ENCODE measurements around the gene DNAJC11.
"Not testable (repeated sequence)": the region's sequence is repeated elsewhere in the genome, so short reads cannot be mapped to it uniquely, and the experiment has no call there.

DNAJC11 gene, protein sequence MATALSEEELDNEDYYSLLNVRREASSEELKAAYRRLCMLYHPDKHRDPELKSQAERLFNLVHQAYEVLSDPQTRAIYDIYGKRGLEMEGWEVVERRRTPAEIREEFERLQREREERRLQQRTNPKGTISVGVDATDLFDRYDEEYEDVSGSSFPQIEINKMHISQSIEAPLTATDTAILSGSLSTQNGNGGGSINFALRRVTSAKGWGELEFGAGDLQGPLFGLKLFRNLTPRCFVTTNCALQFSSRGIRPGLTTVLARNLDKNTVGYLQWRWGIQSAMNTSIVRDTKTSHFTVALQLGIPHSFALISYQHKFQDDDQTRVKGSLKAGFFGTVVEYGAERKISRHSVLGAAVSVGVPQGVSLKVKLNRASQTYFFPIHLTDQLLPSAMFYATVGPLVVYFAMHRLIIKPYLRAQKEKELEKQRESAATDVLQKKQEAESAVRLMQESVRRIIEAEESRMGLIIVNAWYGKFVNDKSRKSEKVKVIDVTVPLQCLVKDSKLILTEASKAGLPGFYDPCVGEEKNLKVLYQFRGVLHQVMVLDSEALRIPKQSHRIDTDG

DNA sequence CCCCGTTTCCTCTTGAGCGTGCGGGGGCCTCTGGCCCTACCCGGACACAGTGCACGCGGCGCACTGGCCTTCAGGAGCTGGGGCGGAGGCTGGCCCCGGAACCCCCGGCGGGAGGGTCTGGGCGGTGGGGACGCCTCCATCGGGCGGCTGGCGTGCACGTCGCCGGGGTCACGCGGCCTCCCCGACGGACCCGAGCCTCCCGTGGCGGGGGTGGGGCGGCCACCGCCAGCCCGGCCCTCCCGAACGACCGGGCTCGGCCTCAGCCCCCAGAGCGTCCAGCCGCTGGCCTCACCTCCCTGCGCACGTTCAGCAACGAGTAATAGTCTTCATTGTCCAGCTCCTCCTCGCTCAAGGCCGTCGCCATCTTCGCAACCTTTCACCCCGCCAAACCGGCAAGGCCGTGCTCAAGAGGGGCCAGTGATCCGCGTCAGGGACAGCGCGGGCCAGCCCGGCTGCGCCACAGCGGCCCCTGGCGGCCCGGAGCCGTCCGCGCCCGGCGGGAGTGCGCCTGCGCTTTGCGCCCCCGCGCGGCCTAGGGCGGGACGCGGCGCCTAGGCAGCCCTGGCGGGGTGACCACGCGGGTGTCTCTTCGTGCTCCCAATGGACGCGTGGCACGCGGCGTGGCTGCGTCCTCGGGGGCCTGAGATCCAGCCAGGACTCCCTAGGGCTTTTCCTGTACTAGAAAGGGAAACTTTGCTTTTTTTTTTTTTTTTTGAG lies at the start of gene DNAJC11:
TSS of gene DNAJC11 (minus strand) at position 380 of the 717 bp plus-strand sequence. CDS start at position 364, 16 bp downstream.
- DNase-seq: peak; percentile 98

DNA sequence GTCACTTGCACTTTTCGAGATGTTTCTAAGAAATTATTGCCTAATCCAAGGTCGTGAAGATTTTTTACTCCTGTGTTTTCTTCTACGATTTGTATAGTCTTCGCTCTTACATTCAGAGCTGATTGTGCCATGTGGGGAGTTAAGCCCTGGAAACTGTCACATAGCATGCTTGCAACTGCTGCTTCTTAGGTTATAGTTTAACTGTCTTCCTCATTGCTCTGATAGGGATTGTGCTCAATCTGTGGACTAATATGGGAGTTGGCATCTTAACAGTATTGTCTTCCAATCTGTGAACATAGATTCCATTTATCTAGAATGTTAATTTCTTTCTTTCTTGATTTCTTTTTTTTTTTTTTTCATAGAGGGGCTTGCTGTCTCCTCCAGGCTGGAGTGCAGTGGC lies 48.9 kb upstream of the DNAJC11 start:
- no peak for DNase-seq

DNA sequence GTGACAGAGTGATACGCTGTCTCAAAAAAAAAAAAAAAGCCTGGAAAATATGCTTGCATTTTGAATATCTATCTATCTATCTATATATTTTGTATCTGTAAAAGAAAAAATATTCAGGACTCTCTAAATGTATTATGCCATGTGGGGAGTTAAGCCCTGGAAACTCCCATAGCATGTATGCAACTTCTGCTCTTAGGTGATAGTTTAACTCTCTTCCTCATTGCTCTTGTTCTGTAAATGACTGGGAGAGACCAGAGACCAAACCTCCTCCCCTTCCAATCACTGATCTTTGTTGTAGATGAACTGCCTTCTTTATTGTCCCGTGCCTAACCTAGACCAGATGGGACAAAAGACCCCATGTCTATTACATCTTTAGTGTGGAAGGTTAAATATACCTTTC lies 46.1 kb upstream of the DNAJC11 start:
- DNase-seq: no peak

DNA sequence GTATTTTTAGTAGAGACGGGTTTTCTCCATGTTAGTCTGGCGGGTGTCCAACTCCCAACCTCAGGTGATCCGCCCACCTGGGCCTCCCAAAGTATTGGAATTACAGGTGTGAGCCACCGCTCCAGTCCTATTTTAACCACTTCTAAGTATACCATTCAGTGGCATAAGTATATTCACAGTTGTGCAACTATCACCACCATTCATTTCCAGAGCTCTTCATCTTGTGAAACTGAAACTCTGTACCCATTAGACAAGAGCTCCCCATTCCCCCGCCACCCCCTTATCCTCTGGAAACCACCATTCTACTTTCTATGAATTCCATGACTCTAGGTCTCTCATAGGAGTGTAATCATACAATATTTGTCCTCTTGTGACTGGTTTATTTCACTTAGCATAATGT lies 43.5 kb upstream of the DNAJC11 start:
- DNase-seq: no peak

GRCh38 chr1:6743189-6744101 lies 41.8 kb upstream of the DNAJC11 start:
- no peak for DNase-seq

- DNase-seq: not testable (repeated sequence)
Measured at GRCh38 chr1:6742676-6743188, 41.1 kb upstream of the DNAJC11 start.

DNA sequence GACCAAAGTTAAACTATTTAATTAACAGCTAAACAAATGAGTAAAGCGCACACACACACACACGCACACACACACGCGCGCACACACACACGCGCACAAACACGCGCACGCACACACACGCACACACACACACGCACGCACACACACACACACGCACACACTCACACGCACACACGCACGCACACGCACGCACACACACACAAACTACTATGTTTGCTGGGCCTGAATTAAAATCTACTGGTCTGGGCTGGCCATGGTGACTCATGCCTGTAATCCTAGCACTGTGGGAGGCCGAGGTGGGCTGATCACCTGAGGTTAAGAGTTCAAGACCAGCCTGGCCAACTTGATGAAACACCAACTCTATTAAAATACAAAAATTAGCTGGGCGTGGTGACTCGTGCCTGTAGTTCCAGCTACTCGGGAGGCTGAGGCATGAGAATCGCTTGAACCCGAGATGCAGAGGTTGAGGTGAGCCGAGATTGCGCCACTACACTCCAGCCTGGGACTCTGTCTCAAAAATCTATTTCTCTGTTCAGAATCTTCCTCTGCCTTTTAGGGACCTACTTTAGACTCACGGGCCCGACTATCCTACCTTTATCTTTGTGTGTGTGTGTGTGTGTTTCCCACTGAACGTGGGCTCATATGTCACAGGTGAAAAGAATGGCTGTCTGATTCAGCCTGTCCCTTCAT lies 37.5 kb upstream of the DNAJC11 start:
- DNase-seq: no peak

GRCh38 chr1:6732942-6733341 lies 31.3 kb upstream of the DNAJC11 start:
- no peak for DNase-seq

DNA sequence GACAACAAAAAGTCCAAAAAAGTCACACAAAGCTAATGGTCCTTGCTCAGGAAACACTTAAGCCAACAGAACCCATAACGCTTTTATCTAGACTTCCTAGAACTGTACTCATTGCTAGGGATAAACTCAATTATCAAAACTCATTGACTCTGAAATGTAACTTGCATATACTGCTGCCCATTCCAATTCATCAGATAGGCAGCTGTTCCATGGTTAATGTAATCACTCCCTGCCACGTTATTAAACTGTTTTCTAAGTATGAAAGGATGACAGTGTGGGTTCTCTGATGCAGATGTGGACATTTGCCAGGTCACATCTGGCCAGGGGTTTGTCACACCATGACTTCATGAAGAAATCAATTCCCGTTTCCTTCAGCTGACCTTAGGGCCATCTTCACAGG lies 30.3 kb upstream of the DNAJC11 start:
- no peak for DNase-seq

DNA sequence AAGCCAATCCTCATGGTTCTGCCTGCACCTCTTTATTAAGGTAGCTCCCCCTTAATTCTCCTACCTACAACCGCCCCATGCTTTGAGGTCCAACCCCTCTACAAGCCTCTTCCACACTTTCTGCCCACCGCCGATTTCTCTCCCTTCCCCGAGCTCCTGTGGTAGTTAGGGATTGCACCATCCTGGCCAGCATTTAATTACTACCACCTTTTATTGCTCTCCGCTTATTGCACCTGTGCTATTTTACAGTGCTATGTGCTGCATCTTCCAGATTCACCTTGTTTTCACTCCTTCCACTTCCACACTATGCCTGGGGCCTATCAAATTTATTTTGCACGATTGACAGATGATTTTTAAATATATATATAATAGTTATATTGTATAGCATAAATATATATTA lies 29.3 kb upstream of the DNAJC11 start:
- DNase-seq: no peak

DNA sequence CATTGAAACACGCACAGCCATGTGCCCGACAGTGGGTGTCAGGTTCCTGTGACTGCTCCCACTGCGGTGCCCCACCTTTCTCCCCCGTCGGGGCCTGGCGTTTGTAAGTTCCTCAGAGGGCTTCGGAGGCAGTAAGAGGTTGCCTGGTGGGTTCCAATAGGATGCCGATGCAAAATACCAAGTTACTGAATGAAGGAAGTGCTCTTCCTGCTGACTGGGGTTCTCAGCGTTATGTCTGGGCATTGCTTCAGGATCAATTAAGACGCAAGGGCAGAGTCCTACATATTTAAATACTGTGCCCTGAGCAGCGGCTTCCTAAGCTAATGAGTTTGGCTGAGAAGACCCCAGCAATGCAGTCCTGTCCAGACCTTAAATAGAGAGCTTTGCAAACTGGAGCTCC lies 28.9 kb upstream of the DNAJC11 start:
- DNase-seq: no peak

DNA sequence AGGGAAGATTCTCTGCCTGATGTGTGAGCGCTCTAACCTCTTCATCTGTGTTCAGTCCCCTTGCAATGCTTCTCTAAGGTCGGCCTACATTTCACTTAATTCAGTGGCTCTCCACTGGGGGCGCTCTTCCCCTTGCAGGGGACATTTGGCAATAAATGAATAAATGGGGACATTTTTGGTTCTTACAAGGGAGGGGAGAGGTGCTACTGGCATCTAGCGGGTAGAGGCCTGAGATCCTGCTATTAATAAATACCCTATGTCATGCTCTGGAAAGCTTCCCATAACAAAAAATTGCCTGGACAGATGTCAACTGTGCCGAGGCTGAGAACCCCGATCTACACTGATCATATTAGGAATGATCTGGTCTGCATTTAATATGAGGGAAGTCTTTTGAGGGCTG lies 25.9 kb upstream of the DNAJC11 start:
- peak; percentile 46 for DNase-seq

- no peak for DNase-seq
Measured at GRCh38 chr1:6726253-6726652, 24.6 kb upstream of the DNAJC11 start.

DNA sequence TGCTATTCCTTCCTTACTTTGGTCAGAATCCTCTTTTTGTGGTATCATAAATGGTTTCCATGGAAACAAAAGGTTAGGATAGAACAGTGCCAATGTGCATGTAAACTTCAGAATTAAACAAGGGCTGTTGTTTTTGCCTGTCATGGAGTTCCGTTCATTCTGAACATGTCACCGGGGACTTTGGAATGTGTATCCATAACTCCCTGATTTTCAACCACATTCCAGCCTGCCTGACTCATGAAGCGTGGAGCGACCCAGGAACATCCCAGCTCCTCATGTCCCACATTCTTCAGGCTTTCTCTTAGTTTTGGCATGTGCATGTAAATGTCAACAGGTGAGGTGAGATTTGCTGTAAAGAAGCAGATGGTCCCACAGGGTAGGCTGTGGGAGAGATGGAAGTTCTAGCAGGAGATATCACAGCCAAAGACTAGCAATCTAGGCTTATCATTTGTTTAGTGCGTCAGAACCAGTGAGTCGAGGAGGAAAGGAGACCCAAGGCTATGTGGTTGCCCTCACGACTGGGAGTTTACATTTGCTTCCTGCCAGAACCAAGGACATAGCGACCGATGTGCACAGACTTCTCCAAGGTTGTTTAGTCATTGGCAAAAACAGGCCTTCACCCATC lies 23.0 kb upstream of the DNAJC11 start:
- no peak for DNase-seq

DNA sequence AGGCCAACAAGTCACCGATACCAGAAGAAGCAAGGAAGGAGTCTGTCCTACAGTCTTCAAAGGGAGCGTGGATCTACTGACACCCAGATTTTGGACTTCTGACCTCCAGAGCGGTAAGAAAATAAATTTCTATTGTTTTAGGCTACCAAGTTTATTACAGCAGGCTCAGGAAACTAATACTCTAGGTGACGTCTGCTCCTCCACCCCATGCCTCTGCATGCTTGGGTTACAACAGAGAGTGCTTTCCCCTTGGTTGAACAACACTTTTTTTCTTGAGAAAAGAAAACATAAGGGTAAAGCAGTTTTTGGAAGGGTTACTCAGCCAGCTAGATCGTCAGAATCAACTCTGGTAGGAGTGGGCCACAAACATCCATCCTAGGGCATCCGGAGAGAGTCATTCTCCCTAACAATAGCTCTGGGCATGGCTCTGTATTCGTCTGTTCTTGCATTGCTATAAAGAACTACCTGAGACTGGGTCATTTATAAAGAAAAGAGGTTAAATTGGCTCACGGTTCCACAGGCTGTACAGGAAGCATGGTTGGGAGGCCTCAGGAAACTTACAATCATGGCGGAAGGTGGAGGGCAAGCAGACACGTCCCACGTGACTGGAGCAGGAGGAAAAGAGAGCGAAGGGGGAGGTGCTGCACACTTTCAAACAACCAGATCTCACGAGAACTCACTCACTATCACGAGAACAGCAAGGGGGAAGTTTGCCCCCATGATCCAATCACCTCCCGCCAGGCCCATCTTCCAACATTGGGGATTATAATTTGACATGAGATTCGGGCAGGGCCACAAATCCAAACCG lies 22.2 kb upstream of the DNAJC11 start:
- DNase-seq: no peak

GRCh38 chr1:6711174-6711573 lies 9.6 kb upstream of the DNAJC11 start:
- DNase-seq: no peak

DNA sequence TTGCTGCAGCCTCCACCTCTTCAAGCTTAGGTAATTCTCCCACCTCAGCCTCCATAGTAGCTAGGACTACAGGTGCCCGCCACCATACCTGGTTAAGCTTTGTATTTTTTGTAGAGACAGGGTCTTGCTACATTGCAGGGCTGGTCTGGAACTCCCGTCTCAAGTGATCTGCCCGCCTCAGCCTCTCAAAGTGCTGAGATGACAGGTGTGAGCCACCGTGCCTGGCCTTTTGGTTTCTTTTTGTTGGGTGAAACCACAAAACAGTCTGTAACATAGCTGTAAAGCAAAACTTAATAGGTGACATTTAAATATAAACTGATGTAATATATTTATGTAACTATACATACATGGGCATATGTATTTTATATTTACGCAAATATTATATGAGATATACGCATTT lies 3.1 kb upstream of the DNAJC11 start:
- no peak for DNase-seq

GRCh38 chr1:6703016-6703415 lies 1.4 kb upstream of the DNAJC11 start:
- DNase-seq: no peak

- no peak for DNase-seq
Measured at GRCh38 chr1:6700853-6701436, 671 bp downstream of the DNAJC11 start.

DNA sequence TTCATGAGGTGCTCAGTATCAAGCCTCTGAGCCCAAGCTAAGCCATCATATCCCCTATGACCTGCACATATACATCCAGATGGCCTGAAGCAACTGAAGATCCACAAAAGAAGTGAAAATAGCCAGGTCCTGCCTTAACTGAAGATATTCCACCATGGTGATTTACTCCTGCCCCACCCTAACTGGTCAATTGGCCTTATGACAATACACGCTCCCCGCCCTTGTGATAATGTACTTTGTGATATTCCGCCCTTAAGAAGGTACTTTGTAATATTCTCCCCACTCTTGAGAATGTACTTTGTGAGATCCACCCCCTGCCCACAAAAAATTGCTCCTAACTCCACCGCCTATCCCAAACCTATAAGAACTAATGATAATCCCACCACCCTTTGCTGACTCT lies 1.7 kb downstream of the DNAJC11 start:
- DNase-seq: not testable (repeated sequence)
